ENCODE data around the gene PCCB. TPM values are rescaled to one million over a fixed set of nuclear protein-coding genes. Genes with fewer than 3 reads are reported as not detected.

Gene PCCB
- total RNA-seq, 2 experiments from 2014 or later = 8.3 to 10.2 TPM

DNA sequence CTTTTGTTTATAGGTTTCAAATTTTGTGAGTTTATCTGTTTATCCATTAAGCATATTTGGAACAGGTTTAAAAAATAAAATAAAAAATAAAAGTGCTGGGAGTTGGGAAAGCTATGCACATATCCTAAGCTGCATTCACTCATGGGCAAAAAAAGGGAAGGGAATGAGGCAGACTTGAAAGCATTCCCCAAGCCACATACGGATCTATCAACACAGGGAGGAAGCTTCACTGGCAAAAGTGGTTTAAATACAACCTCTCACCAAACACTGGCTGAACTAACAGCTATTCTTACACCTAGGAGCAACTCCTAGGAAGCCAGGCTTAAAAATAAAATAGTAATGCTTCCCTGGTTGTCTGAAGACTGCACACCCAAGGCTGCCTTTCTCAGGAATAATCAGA lies 101.2 kb downstream of the PCCB start:
- Histone ChIP-seq H3K4me3 (ENCODE audit: low read length) (no peak overlapping the region), H3K4me1 (ENCODE audit: insufficient read depth, low read length) (no peaks in the 10 kb centered on the region), H3K27ac (ENCODE audit: low read depth in 1 of 2, low read length in 2 of 2) (no peak overlapping the region), H3K9me3 (ENCODE audit: control insufficient read depth in 1 of 2, insufficient read depth in 1 of 2, low read length in 2 of 2) (peaks cover 4 to 10% of the 10 kb centered on the region in 2 experiments), H3K36me3 (ENCODE audit: insufficient read depth, low read length) (peaks cover 23% of the 10 kb centered on the region), H3K27me3 (ENCODE audit: control insufficient read depth in 1 of 2, insufficient read depth in 2 of 2, low read length in 2 of 2) (no peaks in the 10 kb centered on the region)
- H3K4me1 Mint-ChIP-seq (ENCODE audit: low read depth) = peaks cover 13% of the 10 kb centered on the region
- ATAC-seq (ENCODE audit: poor library complexity) = no peak
- H3K27me3 Mint-ChIP-seq = no peaks in the 10 kb centered on the region
- no peak for DNase-seq
- ChIA-PET POLR2A (interaction anchor here (0.8 kb wide), 1 partner anchor 19 kb away, joined by 3 read pairs; no protein-coding TSS in a partner anchor), CTCF (interaction anchor here (1.2 to 2.5 kb wide), 2 partner anchors 401 to 663 kb away, joined by 3 to 6 read pairs; partner anchors contain the start of gene STAG1)
- peaks cover 64% of the 10 kb centered on the region for H3K36me3 Mint-ChIP-seq (ENCODE audit: low read depth)
- H3K4me3 Mint-ChIP-seq = no peak overlapping the region
- peaks cover 2% of the 10 kb centered on the region for H3K9me3 Mint-ChIP-seq
- TF ChIP-seq, protein P1, sequence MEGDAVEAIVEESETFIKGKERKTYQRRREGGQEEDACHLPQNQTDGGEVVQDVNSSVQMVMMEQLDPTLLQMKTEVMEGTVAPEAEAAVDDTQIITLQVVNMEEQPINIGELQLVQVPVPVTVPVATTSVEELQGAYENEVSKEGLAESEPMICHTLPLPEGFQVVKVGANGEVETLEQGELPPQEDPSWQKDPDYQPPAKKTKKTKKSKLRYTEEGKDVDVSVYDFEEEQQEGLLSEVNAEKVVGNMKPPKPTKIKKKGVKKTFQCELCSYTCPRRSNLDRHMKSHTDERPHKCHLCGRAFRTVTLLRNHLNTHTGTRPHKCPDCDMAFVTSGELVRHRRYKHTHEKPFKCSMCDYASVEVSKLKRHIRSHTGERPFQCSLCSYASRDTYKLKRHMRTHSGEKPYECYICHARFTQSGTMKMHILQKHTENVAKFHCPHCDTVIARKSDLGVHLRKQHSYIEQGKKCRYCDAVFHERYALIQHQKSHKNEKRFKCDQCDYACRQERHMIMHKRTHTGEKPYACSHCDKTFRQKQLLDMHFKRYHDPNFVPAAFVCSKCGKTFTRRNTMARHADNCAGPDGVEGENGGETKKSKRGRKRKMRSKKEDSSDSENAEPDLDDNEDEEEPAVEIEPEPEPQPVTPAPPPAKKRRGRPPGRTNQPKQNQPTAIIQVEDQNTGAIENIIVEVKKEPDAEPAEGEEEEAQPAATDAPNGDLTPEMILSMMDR (IDR thresholded peaks at IDR 0.05) = no peak
- H3K27ac Mint-ChIP-seq = no peak overlapping the region
- intact Hi-C loops (cut with DNase I, micrococcal nuclease) = no loop called here

DNA sequence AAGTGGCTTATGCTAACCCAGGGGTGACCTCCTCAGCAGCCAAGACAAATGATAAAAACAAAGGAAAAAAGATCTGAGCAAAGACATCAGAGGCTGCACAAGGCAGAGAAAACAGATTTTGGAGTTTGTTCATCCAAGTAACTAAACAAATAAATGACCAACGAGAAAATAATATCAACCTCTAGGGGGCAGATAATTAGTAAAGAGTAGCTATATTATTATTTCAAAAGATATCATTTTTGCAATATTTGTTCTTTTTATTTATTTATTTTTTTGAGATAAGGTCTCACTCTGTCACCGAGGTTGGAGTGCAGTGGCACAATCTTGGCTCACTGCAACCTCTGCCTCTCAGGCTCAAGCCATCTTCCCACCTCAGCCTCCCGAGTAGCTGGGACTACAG lies 101.8 kb downstream of the PCCB start:
- DNase-seq (no peak), ATAC-seq (ENCODE audit: poor library complexity) (no peak)
- no peak overlapping the region for H3K4me3 ChIP-seq (ENCODE audit: low read length)
- Mint-ChIP-seq H3K36me3 (ENCODE audit: low read depth) (peaks cover 64% of the 10 kb centered on the region), H3K4me3 (no peak overlapping the region), H3K9me3 (peaks cover 2% of the 10 kb centered on the region), H3K4me1 (ENCODE audit: low read depth) (peaks cover 13% of the 10 kb centered on the region), H3K27ac (no peak overlapping the region), H3K27me3 (no peaks in the 10 kb centered on the region)
- POLR2A ChIA-PET = no interaction called here
- no peak overlapping the region for H3K27ac ChIP-seq (ENCODE audit: low read depth in 1 of 2, low read length in 2 of 2)
- H3K36me3 ChIP-seq (ENCODE audit: insufficient read depth, low read length) = peaks cover 26% of the 10 kb centered on the region
- TF ChIP-seq, protein P1 (IDR thresholded peaks at IDR 0.05) = no peak
- intact Hi-C loops (cut with DNase I, micrococcal nuclease) = no loop called here
- peaks cover 4 to 10% of the 10 kb centered on the region in 2 experiments for H3K9me3 ChIP-seq (ENCODE audit: control insufficient read depth in 1 of 2, insufficient read depth in 1 of 2, low read length in 2 of 2)
- no peaks in the 10 kb centered on the region for H3K4me1 ChIP-seq (ENCODE audit: insufficient read depth, low read length)
- CTCF ChIA-PET = interaction anchor here (2.5 kb wide), 1 partner anchor 400 kb away, joined by 6 read pairs; the partner anchor contains the start of gene STAG1
- H3K27me3 ChIP-seq (ENCODE audit: control insufficient read depth in 1 of 2, insufficient read depth in 2 of 2, low read length in 2 of 2) = no peaks in the 10 kb centered on the region

DNA sequence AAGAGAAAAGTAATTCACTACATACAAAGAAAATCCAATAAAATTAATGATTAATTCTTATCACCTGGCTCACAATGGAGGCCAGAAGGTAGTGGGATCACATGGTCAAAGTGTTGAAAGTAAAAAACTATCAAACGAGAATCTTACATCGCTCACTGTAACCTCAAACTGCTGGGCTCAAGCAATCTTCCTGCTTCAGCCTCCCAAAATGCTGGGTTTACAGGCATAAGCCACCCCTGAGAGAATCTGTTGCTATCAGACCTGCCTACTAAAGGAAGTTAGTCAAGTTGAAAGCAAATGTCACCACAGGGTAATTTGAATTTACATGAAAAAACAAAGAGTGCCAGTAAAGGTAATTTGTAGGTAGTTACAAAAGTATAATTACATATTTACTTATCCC lies 103.3 kb downstream of the PCCB start:
- ATAC-seq (ENCODE audit: poor library complexity) = no peak
- Mint-ChIP-seq H3K27me3 (no peaks in the 10 kb centered on the region), H3K4me1 (ENCODE audit: low read depth) (peaks cover 13% of the 10 kb centered on the region), H3K4me3 (no peak overlapping the region), H3K36me3 (ENCODE audit: low read depth) (peaks cover 67% of the 10 kb centered on the region), H3K27ac (no peak overlapping the region), H3K9me3 (peaks cover 2% of the 10 kb centered on the region)
- Histone ChIP-seq H3K36me3 (ENCODE audit: insufficient read depth, low read length) (peaks cover 29% of the 10 kb centered on the region), H3K4me3 (ENCODE audit: low read length) (no peak overlapping the region), H3K4me1 (ENCODE audit: insufficient read depth, low read length) (no peaks in the 10 kb centered on the region), H3K27ac (ENCODE audit: low read depth in 1 of 2, low read length in 2 of 2) (no peak overlapping the region), H3K27me3 (ENCODE audit: control insufficient read depth in 1 of 2, insufficient read depth in 2 of 2, low read length in 2 of 2) (no peaks in the 10 kb centered on the region), H3K9me3 (ENCODE audit: control insufficient read depth in 1 of 2, insufficient read depth in 1 of 2, low read length in 2 of 2) (peaks cover 4 to 10% of the 10 kb centered on the region in 2 experiments)
- CTCF ChIA-PET = interaction anchor here (2.5 kb wide), 1 partner anchor 399 kb away, joined by 6 read pairs; the partner anchor contains the start of gene STAG1
- no peak for DNase-seq
- intact Hi-C loops (cut with DNase I, micrococcal nuclease) = no loop called here
- TF ChIP-seq, protein P1 (IDR thresholded peaks at IDR 0.05) = no peak
- POLR2A ChIA-PET = no interaction called here

Data from CD4-positive, alpha-beta T cell (primary cell).